ENCODE results near the gene AIF1L. TPM values are rescaled to one million over a fixed set of nuclear protein-coding genes. Genes with fewer than 3 reads are reported as not detected.

Gene AIF1L
- total and polyA plus RNA-seq, 2 of the 4 experiments (the other 2 are of a cell fraction) = 0.18 to 0.19 TPM

DNA sequence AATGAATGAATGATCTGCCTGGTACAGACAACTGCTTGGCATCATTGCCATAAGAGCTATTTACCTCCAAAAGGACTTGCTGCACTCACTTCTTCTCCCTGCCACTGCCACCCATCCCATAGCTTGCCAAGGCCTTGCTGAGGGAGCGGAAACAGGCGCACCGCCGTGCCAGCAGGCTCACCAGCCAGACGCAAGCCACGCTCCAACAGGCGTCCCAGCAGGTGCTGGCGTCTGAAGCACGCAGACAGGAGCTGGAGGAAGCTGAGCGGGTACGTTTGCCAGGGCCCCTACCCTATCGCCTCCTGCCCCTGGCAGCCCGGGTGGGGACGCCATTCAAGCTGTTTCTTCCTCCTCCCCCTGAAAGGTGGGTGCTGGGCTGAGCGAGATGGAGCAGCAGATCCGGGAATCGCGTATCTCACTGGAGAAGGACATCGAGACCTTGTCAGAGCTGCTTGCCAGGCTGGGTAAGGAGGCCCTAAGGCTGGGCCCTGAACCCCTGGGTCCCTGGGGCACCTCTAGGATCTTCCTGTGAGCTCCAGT is 8.9 kb upstream of the AIF1L start:
- Histone ChIP-seq H4K8ac (ENCODE audit: low read depth in 2 of 2, low read length in 2 of 2) (no peak overlapping the region), H3K23ac (ENCODE audit: low read depth, low read length) (no peak overlapping the region), H3K27me3 (ENCODE audit: control insufficient read depth, insufficient read depth, low read length) (peaks cover 46% of the 10 kb centered on the region), H2BK15ac (ENCODE audit: low read depth, low read length) (no peak overlapping the region), H3K9ac (ENCODE audit: low read depth, low read length) (no peak overlapping the region), H2BK5ac (ENCODE audit: low read depth, low read length, poor library complexity, severe bottlenecking) (no peak overlapping the region), H2AK9ac (replicated peaks; ENCODE audit: low read depth, low read length, poor library complexity) (no peak overlapping the region), H3K79me1 (ENCODE audit: low read depth in 1 of 2, low read length in 2 of 2) (no peaks in the 10 kb centered on the region), H4K91ac (ENCODE audit: insufficient read depth, low read depth, low read length) (no peak overlapping the region), H4K5ac (ENCODE audit: low read depth, low read length) (no peak overlapping the region), H3K4me1 (ENCODE audit: control insufficient read depth, insufficient read depth, low read length) (no peaks in the 10 kb centered on the region), H3K9me1 (ENCODE audit: insufficient read depth, low read length) (no peaks in the 10 kb centered on the region), H3K4me3 (ENCODE audit: insufficient read depth, low read depth, low read length) (no peak overlapping the region), H3K56ac (ENCODE audit: extremely low read depth, insufficient read depth, low read length) (no peak overlapping the region), H3K27ac (ENCODE audit: insufficient read depth, low read length) (no peak overlapping the region), H3K4me2 (ENCODE audit: low read depth, low read length) (no peak overlapping the region), H3K4ac (ENCODE audit: low read depth, low read length) (no peak overlapping the region), H4K20me1 (ENCODE audit: insufficient read depth, low read length) (no peaks in the 10 kb centered on the region), H3K18ac (ENCODE audit: low read depth, low read length) (no peak overlapping the region), H2BK20ac (ENCODE audit: low read depth, low read length) (no peak overlapping the region), H3K36me3 (ENCODE audit: control insufficient read depth, insufficient read depth, low read length) (no peaks in the 10 kb centered on the region), H3K9me3 (ENCODE audit: control insufficient read depth, insufficient read depth, low read length) (no peaks in the 10 kb centered on the region), H3K14ac (replicated peaks; ENCODE audit: low read depth, low read length) (no peak overlapping the region), H2AFZ (replicated peaks; ENCODE audit: low read length, poor library complexity) (peak overlapping the region; percentile 3), H2BK120ac (ENCODE audit: low read depth, low read length) (no peak overlapping the region), H2AK5ac (ENCODE audit: low read depth, low read length) (no peak overlapping the region)
- dilution Hi-C loops (cut with HindIII; ENCODE audit: low sequenced_read_pairs, unreplicated experiment) (no loop called here), intact Hi-C loops (cut with micrococcal nuclease) (no loop called here), in situ Hi-C loops (cut with MboI; ENCODE audit: low sequenced_read_pairs) (no loop called here)
- 80% methylated on average over 8 of the region's 19 CpGs; no CpG with 5 or more reads in 1 of the 2 experiments for WGBS, 2 experiments (ENCODE audit: extremely low coverage in 2 of 2, insufficient read length in 1 of 2)
- DNase-seq (no peak), ATAC-seq (ENCODE audit: low read depth) (no peak)
- ChIA-PET CTCF (no interaction called here), POLR2A (ENCODE audit: unreplicated experiment) (no interaction called here)
- TF ChIP-seq POLR2A (IDR thresholded peaks at IDR 0.05; ENCODE audit: low read depth, low read length) (no peak), RAD21 (IDR thresholded peaks at IDR 0.05; ENCODE audit: low read length) (no peak), NFE2L2 (IDR thresholded peaks at IDR 0.05; ENCODE audit: low read depth, low read length) (no peak), BHLHE40 (IDR thresholded peaks at IDR 0.05; ENCODE audit: low read depth, low read length) (no peak)
- TF ChIP-seq, protein P1, sequence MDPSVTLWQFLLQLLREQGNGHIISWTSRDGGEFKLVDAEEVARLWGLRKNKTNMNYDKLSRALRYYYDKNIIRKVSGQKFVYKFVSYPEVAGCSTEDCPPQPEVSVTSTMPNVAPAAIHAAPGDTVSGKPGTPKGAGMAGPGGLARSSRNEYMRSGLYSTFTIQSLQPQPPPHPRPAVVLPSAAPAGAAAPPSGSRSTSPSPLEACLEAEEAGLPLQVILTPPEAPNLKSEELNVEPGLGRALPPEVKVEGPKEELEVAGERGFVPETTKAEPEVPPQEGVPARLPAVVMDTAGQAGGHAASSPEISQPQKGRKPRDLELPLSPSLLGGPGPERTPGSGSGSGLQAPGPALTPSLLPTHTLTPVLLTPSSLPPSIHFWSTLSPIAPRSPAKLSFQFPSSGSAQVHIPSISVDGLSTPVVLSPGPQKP (IDR thresholded peaks at IDR 0.05; ENCODE audit: borderline replicate concordance, low read depth, low read length) = no peak
- BruUV-seq (replicated peaks) = no TSS peak

Measured in IMR-90 (cell line).